K562 (cell line): ENCODE results near the gene BRPF1. TPM values are rescaled to one million over a fixed set of nuclear protein-coding genes. Genes with fewer than 3 reads are reported as not detected.

ENCODE experiments used
- AFF1 ChIP-seq, 2 experiments: fragments of 450-650 bp; IDR thresholded peaks; 2 replicates each; pipeline ENCODE4 v1.6.1; 2018; ENCODE audit warnings: mild to moderate bottlenecking in 2 of 2, low read depth in 1 of 2; ENCODE audit not compliant: partially characterized antibody in 2 of 2
- CBX1 ChIP-seq: sonication (generic); IDR thresholded peaks from 2 replicates; pipeline ENCODE4 v1.6.1; 2016; ENCODE audit warnings: antibody characterized with exemption, low read depth, mild to moderate bottlenecking
- DEAF1 ChIP-seq: fragments of 450-650 bp; formaldehyde crosslinking; IDR thresholded peaks from 2 replicates; pipeline ENCODE4 v1.4.0; 2020; ENCODE audit warnings: mild to moderate bottlenecking, moderate library complexity
- EWSR1 ChIP-seq: fragments of 450-650 bp; IDR thresholded peaks from 2 replicates; pipeline ENCODE4 v1.6.1; 2018; ENCODE audit warnings: borderline replicate concordance, mild to moderate bottlenecking, low read depth, moderate library complexity; ENCODE audit not compliant: partially characterized antibody
- GATAD2B ChIP-seq: fragments of 450-650 bp; IDR thresholded peaks from 2 replicates; pipeline ENCODE4 v1.6.1; 2017; ENCODE audit warnings: mild to moderate bottlenecking, borderline replicate concordance
- HLTF ChIP-seq: fragments of 450-650 bp; IDR thresholded peaks from 2 replicates; pipeline ENCODE4 v1.6.1; 2016
- MEIS2 ChIP-seq: fragments of 450-650 bp; IDR thresholded peaks from 2 replicates; pipeline ENCODE4 v1.6.1; 2014; ENCODE audit warnings: mild to moderate bottlenecking; ENCODE audit not compliant: partially characterized antibody
- MNT ChIP-seq, 2 experiments: fragments of 450-650 bp; conservative IDR thresholded peaks; 2 replicates each; pipeline ENCODE4 v1.6.1; 2017; ENCODE audit warnings: mild to moderate bottlenecking in 2 of 2, moderate library complexity in 2 of 2
- MTA3 ChIP-seq: fragments of 450-650 bp; formaldehyde crosslinking; IDR thresholded peaks from 2 replicates; pipeline ENCODE4 v1.6.1; 2017; ENCODE audit warnings: mild to moderate bottlenecking, borderline replicate concordance
- RERE ChIP-seq: sonication (generic); formaldehyde crosslinking; IDR thresholded peaks from 2 replicates; pipeline ENCODE4 v1.8.0; 2023; ENCODE audit warnings: missing genetic modification reagents, mild to moderate bottlenecking, borderline replicate concordance
- SAFB ChIP-seq: fragments of 200-400 bp; formaldehyde crosslinking; IDR thresholded peaks from 2 replicates; pipeline ENCODE4 v1.6.1; 2017; ENCODE audit warnings: low read depth, low read length, borderline replicate concordance
- ZEB2 ChIP-seq: fragments of 450-650 bp; IDR thresholded peaks from 2 replicates; pipeline ENCODE4 v1.6.1; 2016
- ZNF121 ChIP-seq: sonication (generic); formaldehyde crosslinking; conservative IDR thresholded peaks from 2 replicates; pipeline ENCODE4 v1.8.0; 2022; ENCODE audit warnings: missing genetic modification reagents
- ZNF146 ChIP-seq: IDR thresholded peaks from one replicate; pipeline ENCODE4 v1.6.1; 2018; ENCODE audit warnings: missing compliant biosample characterization; ENCODE audit not compliant: unreplicated experiment
- ZNF436 ChIP-seq: fragments of 250-450, 450-650 bp; sonication (Bioruptor Pico); formaldehyde crosslinking; IDR thresholded peaks from 2 replicates; pipeline ENCODE4 v1.7.0; 2020; ENCODE audit warnings: mild to moderate bottlenecking
- polyA plus RNA-seq, 8 experiments: library from polyadenylated mRNA; depleted of rRNA in 4 of 8; stranded (reverse) in 5 of 8; unstranded in 3 of 8; fragments of >200 nt; fragmentation: Nextera tagmentation in 2 of 8; fragmentation: Illumina TruSeq in 1 of 8; extraction: Ambion mirVana in 2 of 8; extraction: Trizol in 1 of 8; gene quantifications; 2 replicates each; pipeline versions ENCODE4 v1.2.1 to v1.2.3, GENCODE V29; 2011 to 2014; ENCODE audit warnings: inconsistent platforms in 1 of 8, missing spikeins in 1 of 8
- total RNA-seq, 7 experiments: library from RNA; depleted of rRNA in 6 of 7; stranded (reverse); fragments of >200 nt in 6 of 7; fragmentation: Illumina TruSeq in 2 of 7; extraction: Trizol in 2 of 7; gene quantifications; 2 replicates each; pipeline versions ENCODE4 v1.2.1 to v1.2.3, GENCODE V29; 2011 to 2021; ENCODE audit warnings: low replicate concordance in 1 of 7

BRPF1 gene
- total and polyA plus RNA-seq, 9 of the 15 experiments (the other 6 are each of a cell fraction or from before 2014, with no cell fraction given): 1.1 to 40.2 (median 23.5) TPM

GRCh38 chr3:9793161-9793781 is 61.7 kb downstream of the BRPF1 start (continued):
- TF ChIP-seq AFF1 (IDR thresholded peaks at IDR 0.05; ENCODE audit: low read depth in 1 of 2, partially characterized antibody in 2 of 2): peak in 1 of 2 experiments; percentile 3
- no peak for TF ChIP-seq DEAF1 (CRISPR knock-in tag)
- TF ChIP-seq ZNF121: 0 out of 2 replicates have a peak, but pooled peaks have one; percentile 6
- TF ChIP-seq HLTF: no peak
- peak in 1 of 2 experiments; percentile 25; a peak in 2 of 4 replicates for TF ChIP-seq MNT (conservative IDR thresholded peaks at IDR 0.05)
- TF ChIP-seq RERE (CRISPR knock-in tag): 0 out of 2 replicates have a peak, but pooled peaks have one; percentile 15
- peak; percentile 52; the same call in 1 of the 2 replicates for TF ChIP-seq CBX1
- TF ChIP-seq ZNF436: no peak
- no peak for TF ChIP-seq ZNF146 (CRISPR knock-in tag)
- TF ChIP-seq MTA3: peak; percentile 24; the same call in 1 of the 2 replicates
- TF ChIP-seq ZEB2: no peak
- TF ChIP-seq GATAD2B: no peak
- TF ChIP-seq EWSR1: no peak
- TF ChIP-seq SAFB: no peak
- TF ChIP-seq MEIS2: no peak
